ENCODE data around the gene RASSF6. TPM values are rescaled to one million over a fixed set of nuclear protein-coding genes. Genes with fewer than 3 reads are reported as not detected.
"Not testable (repeated sequence)": the region's sequence is repeated elsewhere in the genome, so short reads cannot be mapped to it uniquely, and the experiment has no call there.

The RASSF6 gene
- total RNA-seq, 3 donors from 2014 or later, result 15.1 to 41.1 (median 27.1) TPM

DNA sequence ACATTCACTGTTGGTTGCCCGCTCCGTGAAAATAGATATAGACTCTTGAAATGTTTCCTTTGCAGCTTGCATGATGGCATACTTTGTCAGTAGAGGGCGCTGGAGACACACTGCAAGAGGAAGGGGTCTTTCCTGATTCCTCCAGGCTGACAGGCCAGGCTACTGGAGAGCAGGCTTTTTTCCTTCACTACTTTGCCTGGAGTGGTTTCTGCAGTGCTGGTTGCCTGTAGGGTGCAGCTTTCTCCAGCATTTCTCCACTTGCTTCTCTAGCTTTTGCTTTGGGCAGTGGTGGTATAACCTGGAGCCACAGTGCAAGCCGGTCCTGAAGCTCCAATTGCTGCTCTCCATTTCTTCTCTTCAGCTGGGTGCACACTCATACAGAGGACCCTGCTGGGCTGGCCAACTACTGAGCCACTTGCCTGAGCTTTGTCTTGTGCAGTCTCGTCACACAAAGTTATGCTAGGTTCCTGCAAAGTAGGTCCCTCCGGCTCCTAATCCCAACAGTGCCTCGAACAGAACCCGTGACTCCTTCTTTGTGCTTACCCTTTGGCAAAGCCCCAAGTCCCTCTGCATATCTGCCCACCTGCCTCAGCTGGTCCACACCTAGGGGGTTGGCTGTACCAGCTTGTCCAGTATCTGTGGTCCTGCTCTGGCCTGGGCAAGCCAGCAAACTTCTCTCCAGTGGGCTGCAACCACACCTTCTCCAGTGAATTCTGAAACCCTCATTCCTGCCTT is 46.3 kb downstream of the RASSF6 start:
- Histone ChIP-seq H3K36me3 (ENCODE audit: low read depth) (no peaks in the 10 kb centered on the region), H3K4me3 (no peak overlapping the region), H3K4me1 (ENCODE audit: low read depth) (no peaks in the 10 kb centered on the region), H3K9me3 (no peaks in the 10 kb centered on the region)
- DNase-seq (peak in 2 of 3 donors; percentile 39 to 78), ATAC-seq (peak; percentile 92)
- TF ChIP-seq, protein P1, sequence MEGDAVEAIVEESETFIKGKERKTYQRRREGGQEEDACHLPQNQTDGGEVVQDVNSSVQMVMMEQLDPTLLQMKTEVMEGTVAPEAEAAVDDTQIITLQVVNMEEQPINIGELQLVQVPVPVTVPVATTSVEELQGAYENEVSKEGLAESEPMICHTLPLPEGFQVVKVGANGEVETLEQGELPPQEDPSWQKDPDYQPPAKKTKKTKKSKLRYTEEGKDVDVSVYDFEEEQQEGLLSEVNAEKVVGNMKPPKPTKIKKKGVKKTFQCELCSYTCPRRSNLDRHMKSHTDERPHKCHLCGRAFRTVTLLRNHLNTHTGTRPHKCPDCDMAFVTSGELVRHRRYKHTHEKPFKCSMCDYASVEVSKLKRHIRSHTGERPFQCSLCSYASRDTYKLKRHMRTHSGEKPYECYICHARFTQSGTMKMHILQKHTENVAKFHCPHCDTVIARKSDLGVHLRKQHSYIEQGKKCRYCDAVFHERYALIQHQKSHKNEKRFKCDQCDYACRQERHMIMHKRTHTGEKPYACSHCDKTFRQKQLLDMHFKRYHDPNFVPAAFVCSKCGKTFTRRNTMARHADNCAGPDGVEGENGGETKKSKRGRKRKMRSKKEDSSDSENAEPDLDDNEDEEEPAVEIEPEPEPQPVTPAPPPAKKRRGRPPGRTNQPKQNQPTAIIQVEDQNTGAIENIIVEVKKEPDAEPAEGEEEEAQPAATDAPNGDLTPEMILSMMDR (IDR thresholded peaks at IDR 0.05), result no peak
- intact Hi-C loops (cut with DNase I, micrococcal nuclease), result loop anchor here in 1 of 2 donors (5.0 kb wide), 1 partner anchor 78 kb away; no protein-coding TSS in a partner anchor

DNA sequence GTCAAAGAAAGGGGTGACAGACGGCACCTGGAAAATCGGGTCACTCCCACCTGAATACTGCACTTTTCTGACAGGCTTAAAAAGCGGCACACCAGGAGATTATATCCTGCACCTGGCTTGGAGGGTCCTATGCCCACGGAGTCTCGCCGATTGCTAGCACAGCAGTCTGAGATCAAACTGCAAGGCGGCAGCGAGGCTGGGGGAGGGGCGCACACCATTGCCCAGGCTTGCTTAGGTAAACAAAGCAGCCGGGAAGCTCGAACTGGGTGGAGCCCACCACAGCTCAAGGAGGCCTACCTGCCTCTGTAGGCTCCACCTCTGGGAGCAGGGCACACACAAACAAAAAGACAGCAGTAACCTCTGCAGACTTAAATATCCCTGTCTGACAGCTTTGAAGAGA is 69.4 kb downstream of the RASSF6 start:
- intact Hi-C loops (cut with DNase I, micrococcal nuclease), result not testable (repeated sequence)

DNA sequence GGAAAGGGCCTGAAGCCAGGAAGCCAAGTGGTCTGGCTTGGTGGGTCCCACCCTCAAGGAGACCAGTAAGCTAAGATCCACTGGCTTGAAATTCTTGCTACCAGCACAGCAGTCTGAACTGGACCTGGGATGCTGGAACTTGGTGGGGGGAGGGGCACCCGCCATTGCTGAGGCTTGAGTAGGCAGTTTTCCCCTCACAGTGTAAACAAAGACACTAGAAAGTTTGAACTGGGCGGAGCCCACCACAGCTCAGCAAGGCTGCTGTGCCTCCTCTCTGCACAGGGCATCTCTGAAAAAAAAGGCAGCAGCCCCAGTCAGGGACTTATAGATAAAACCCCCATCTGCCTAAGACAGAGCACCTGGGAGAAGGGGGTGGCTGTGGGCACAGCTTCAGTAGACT is 75.6 kb downstream of the RASSF6 start:
- Histone ChIP-seq H3K4me1 (ENCODE audit: low read depth) (no peaks in the 10 kb centered on the region), H3K36me3 (ENCODE audit: low read depth) (no peaks in the 10 kb centered on the region), H3K9me3 (no peaks in the 10 kb centered on the region), H3K4me3 (no peak overlapping the region)
- intact Hi-C loops (cut with DNase I, micrococcal nuclease), result no loop called here
- no peak for DNase-seq
- TF ChIP-seq, protein P1 (IDR thresholded peaks at IDR 0.05), result no peak
- no peak for ATAC-seq

More for the DNA sequence above, 69.4 kb downstream of the RASSF6 start:
- not testable (repeated sequence) for H3K9me3 ChIP-seq; H3K4me1 ChIP-seq (ENCODE audit: low read depth); H3K36me3 ChIP-seq (ENCODE audit: low read depth); ATAC-seq; DNase-seq; H3K4me3 ChIP-seq

DNA sequence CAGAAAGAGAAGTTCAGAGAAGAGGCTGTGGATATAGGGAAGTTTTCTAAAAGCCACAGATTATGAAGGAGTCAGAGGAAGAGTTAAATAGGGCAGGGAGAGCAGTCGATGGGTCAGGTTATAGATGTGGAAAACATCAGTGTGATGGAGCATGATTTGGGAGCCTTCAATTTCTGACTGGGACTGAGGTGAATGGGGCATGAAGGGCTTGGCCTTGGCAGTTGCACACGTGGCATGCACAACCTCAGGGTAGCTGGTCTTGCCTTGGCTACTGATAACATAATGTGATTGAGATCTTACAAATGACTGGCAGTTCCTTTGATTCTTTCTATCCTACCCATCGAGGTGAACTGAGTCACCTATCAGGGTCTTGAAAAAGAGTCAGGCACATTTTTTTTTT is 79.0 kb downstream of the RASSF6 start:
- intact Hi-C loops (cut with DNase I, micrococcal nuclease), result no loop called here
- Histone ChIP-seq H3K9me3 (no peaks in the 10 kb centered on the region), H3K4me1 (ENCODE audit: low read depth) (no peaks in the 10 kb centered on the region), H3K36me3 (ENCODE audit: low read depth) (no peaks in the 10 kb centered on the region), H3K4me3 (no peak overlapping the region)
- no peak for DNase-seq
- TF ChIP-seq, protein P1 (IDR thresholded peaks at IDR 0.05), result no peak
- ATAC-seq, result no peak

DNA sequence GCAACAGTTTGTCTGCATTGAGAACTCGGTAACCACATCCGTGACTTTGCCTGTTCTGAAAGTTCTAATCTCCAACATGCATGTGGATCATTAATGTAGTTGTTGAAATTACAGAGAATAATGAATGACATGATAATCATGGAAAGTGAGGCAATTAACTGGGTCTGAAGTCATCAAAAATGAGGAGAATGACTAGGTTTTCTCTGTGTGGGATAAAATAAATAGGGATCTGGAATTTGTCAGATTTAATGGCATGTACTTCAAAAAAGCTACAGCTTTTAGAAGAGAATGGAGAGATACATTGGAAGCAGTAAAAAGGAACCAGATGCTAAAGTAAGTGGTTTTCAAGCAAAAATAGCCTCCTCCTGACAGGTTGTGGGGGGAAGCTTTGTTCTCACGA is 79.4 kb downstream of the RASSF6 start:
- H3K36me3 ChIP-seq (ENCODE audit: low read depth), result no peaks in the 10 kb centered on the region
- DNase-seq (no peak), ATAC-seq (no peak)
- no peaks in the 10 kb centered on the region for H3K9me3 ChIP-seq
- TF ChIP-seq, protein P1 (IDR thresholded peaks at IDR 0.05), result no peak
- no peak overlapping the region for H3K4me3 ChIP-seq
- intact Hi-C loops (cut with DNase I, micrococcal nuclease), result no loop called here
- H3K4me1 ChIP-seq (ENCODE audit: low read depth), result no peaks in the 10 kb centered on the region

DNA sequence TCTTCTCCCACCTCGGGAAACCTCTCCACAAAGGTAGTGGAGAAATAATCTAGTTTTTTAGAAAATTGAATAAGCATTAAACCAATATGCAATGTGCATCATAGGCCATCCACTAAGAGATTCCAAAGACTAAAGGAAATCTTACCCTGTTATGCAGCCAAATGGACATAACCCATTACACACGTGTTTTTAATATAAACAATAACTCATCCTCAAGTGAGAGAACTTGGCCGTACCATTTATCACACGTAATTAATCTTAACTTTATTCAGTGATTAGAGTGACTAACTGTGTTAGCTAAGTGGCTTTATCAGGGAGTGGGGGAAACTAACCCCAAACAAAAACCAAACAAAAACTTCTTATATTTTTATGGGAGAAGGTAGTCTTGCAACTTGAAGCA is 80.8 kb downstream of the RASSF6 start:
- ATAC-seq (no peak), DNase-seq (no peak)
- TF ChIP-seq, protein P1 (IDR thresholded peaks at IDR 0.05), result no peak
- Histone ChIP-seq H3K9me3 (no peaks in the 10 kb centered on the region), H3K4me1 (ENCODE audit: low read depth) (no peaks in the 10 kb centered on the region), H3K4me3 (no peak overlapping the region), H3K36me3 (ENCODE audit: low read depth) (no peaks in the 10 kb centered on the region)
- intact Hi-C loops (cut with DNase I, micrococcal nuclease), result no loop called here
